IMR-90 (cell line): ENCODE data around the gene WWC1. TPM values are rescaled to one million over a fixed set of nuclear protein-coding genes. Genes with fewer than 3 reads are reported as not detected.

Experiments
- ATAC-seq: fragments of 200-7000 bp; cut with Tn5 transposase; 2 replicates; pipeline ENCODE4 v1.9.1; 2020; ENCODE audit warnings: low read depth, mild to moderate bottlenecking, moderate library complexity
- BruUV-seq: library from RNA; stranded (reverse); fragments of 400-500 nt; replicated peaks from 2 replicates; lab custom pipeline; 2021; lab: Mats Ljungman, UMichigan
- CTCF ChIA-PET: fragments of 300-600 bp; formaldehyde crosslinking; extraction: SDS; loops from one replicate; lab custom pipeline; 2021; ENCODE audit warnings: antibody characterized with exemption; lab: Yijun Ruan, JAX
- POLR2A ChIA-PET: fragments of 300-600 bp; sonication (Branson Sonifier 250); formaldehyde crosslinking; loops from one replicate; lab custom pipeline; 2022; ENCODE audit warnings: antibody characterized with exemption; ENCODE audit not compliant: unreplicated experiment; lab: Charles Lee
- DNase-seq: peaks from one replicate; pipeline ENCODE4 v3.0.0; 2013
- H2AFZ ChIP-seq: replicated peaks from 2 replicates; pipeline ENCODE3; 2013; ENCODE audit warnings: low read length, mild to moderate bottlenecking; ENCODE audit not compliant: poor library complexity
- H2AK5ac ChIP-seq: 2 replicates; pipeline ENCODE4 v1.6.1; 2013; ENCODE audit warnings: low read depth, low read length, inconsistent platforms
- H2AK9ac ChIP-seq: replicated peaks from 2 replicates; pipeline ENCODE3; 2013; ENCODE audit warnings: mild to moderate bottlenecking, low read depth, low read length, moderate library complexity; ENCODE audit not compliant: poor library complexity
- H2BK120ac ChIP-seq: 2 replicates; pipeline ENCODE4 v1.6.1; 2013; ENCODE audit warnings: low read depth, low read length, inconsistent platforms
- H2BK15ac ChIP-seq: 3 replicates; pipeline ENCODE4 v1.6.1; 2013; ENCODE audit warnings: low read depth, low read length, inconsistent platforms
- H2BK20ac ChIP-seq: 2 replicates; pipeline ENCODE4 v1.6.1; 2013; ENCODE audit warnings: low read depth, mild to moderate bottlenecking, inconsistent platforms, low read length, moderate library complexity
- H2BK5ac ChIP-seq: 2 replicates; pipeline ENCODE4 v1.6.1; 2013; ENCODE audit warnings: mild to moderate bottlenecking, low read depth, low read length, inconsistent platforms; ENCODE audit not compliant: poor library complexity, severe bottlenecking
- H3K14ac ChIP-seq: replicated peaks from 2 replicates; pipeline ENCODE4 v1.6.1; 2013; ENCODE audit warnings: low read depth, low read length, inconsistent platforms
- H3K18ac ChIP-seq: 2 replicates; pipeline ENCODE4 v1.6.1; 2013; ENCODE audit warnings: low read depth, low read length, control low read depth
- H3K23ac ChIP-seq: 2 replicates; pipeline ENCODE4 v1.6.1; 2013; ENCODE audit warnings: low read depth, low read length, inconsistent platforms
- H3K27ac ChIP-seq: 2 replicates; pipeline ENCODE4 v1.5.1; 2013; ENCODE audit warnings: mild to moderate bottlenecking, control low read depth, low read length; ENCODE audit not compliant: insufficient read depth
- H3K27me3 ChIP-seq: 2 replicates; pipeline ENCODE4 v1.6.1; 2013; ENCODE audit warnings: low read length; ENCODE audit not compliant: control insufficient read depth, insufficient read depth
- H3K36me3 ChIP-seq: 2 replicates; pipeline ENCODE4 v1.6.1; 2013; ENCODE audit warnings: low read length, mixed read lengths; ENCODE audit not compliant: control insufficient read depth, insufficient read depth
- H3K4ac ChIP-seq: 2 replicates; pipeline ENCODE4 v1.6.1; 2013; ENCODE audit warnings: low read depth, low read length, inconsistent platforms
- H3K4me1 ChIP-seq: 2 replicates; pipeline ENCODE4 v1.6.1; 2013; ENCODE audit warnings: low read length, mixed read lengths; ENCODE audit not compliant: control insufficient read depth, insufficient read depth
- H3K4me2 ChIP-seq: 2 replicates; pipeline ENCODE4 v1.6.1; 2013; ENCODE audit warnings: low read depth, mild to moderate bottlenecking, control low read depth, low read length, moderate library complexity
- H3K4me3 ChIP-seq: 2 replicates; pipeline ENCODE4 v1.5.1; 2013; ENCODE audit warnings: low read depth, mild to moderate bottlenecking, control low read depth, low read length, moderate library complexity; ENCODE audit not compliant: insufficient read depth
- H3K56ac ChIP-seq: 2 replicates; pipeline ENCODE4 v1.6.1; 2013; ENCODE audit warnings: low read length, inconsistent platforms; ENCODE audit not compliant: insufficient read depth; ENCODE audit errors: extremely low read depth
- H3K79me1 ChIP-seq, 2 experiments: 2 replicates each; pipeline ENCODE4 v1.6.1; 2013; ENCODE audit warnings: low read length in 2 of 2, inconsistent platforms in 1 of 2, low read depth in 1 of 2
- H3K9ac ChIP-seq: 2 replicates; pipeline ENCODE4 v1.6.1; 2013; ENCODE audit warnings: low read depth, low read length, control low read depth
- H3K9me1 ChIP-seq: 2 replicates; pipeline ENCODE4 v1.6.1; 2013; ENCODE audit warnings: low read length, inconsistent platforms; ENCODE audit not compliant: insufficient read depth
- H3K9me3 ChIP-seq: 2 replicates; pipeline ENCODE4 v1.6.1; 2013; ENCODE audit warnings: low read length; ENCODE audit not compliant: control insufficient read depth, insufficient read depth
- H4K20me1 ChIP-seq: 2 replicates; pipeline ENCODE4 v1.6.1; 2013; ENCODE audit warnings: low read length, inconsistent platforms; ENCODE audit not compliant: insufficient read depth
- H4K5ac ChIP-seq: 2 replicates; pipeline ENCODE4 v1.6.1; 2013; ENCODE audit warnings: mild to moderate bottlenecking, low read depth, low read length, control low read depth
- H4K8ac ChIP-seq, 2 experiments: 2 replicates each; pipeline ENCODE4 v1.6.1; 2013; ENCODE audit warnings: low read depth in 2 of 2, low read length in 2 of 2, control low read depth in 1 of 2, inconsistent platforms in 1 of 2
- H4K91ac ChIP-seq: 2 replicates; pipeline ENCODE4 v1.6.1; 2013; ENCODE audit warnings: low read depth, low read length, inconsistent platforms; ENCODE audit not compliant: insufficient read depth
- BHLHE40 ChIP-seq: fragments of 150-350 bp; IDR thresholded peaks from 2 replicates; pipeline ENCODE4 v1.6.1; 2016; ENCODE audit warnings: mild to moderate bottlenecking, low read depth, low read length
- FOS ChIP-seq: fragments of 150-350 bp; IDR thresholded peaks from 2 replicates; pipeline ENCODE4 v1.6.1; 2016; ENCODE audit warnings: low read depth, low read length
- MAFK ChIP-seq: IDR thresholded peaks from 2 replicates; pipeline ENCODE4 v1.6.1; 2012; ENCODE audit warnings: low read depth, low read length, improper control_type of control experiment
- MAZ ChIP-seq: IDR thresholded peaks from 2 replicates; pipeline ENCODE4 v1.6.1; 2012; ENCODE audit warnings: low read depth, mild to moderate bottlenecking, low read length, improper control_type of control experiment, moderate library complexity, borderline replicate concordance
- MXI1 ChIP-seq: IDR thresholded peaks from 2 replicates; pipeline ENCODE4 v1.6.1; 2012; ENCODE audit warnings: low read depth, mild to moderate bottlenecking, low read length, moderate library complexity, borderline replicate concordance
- NFE2L2 ChIP-seq: fragments of 150-350 bp; IDR thresholded peaks from 2 replicates; pipeline ENCODE4 v1.6.1; 2016; ENCODE audit warnings: low read depth, mild to moderate bottlenecking, low read length
- RAD21 ChIP-seq: IDR thresholded peaks from 2 replicates; pipeline ENCODE4 v1.6.1; 2012; ENCODE audit warnings: low read length, improper control_type of control experiment
- RCOR1 ChIP-seq: IDR thresholded peaks from 2 replicates; pipeline ENCODE4 v1.6.1; 2012; ENCODE audit warnings: mild to moderate bottlenecking, low read length, improper control_type of control experiment; ENCODE audit not compliant: insufficient replicate concordance
- RFX5 ChIP-seq: IDR thresholded peaks from 2 replicates; pipeline ENCODE4 v1.8.0; 2012; ENCODE audit warnings: low read depth, mild to moderate bottlenecking, low read length, moderate library complexity
- SMC3 ChIP-seq: fragments of 150-350 bp; IDR thresholded peaks from 2 replicates; pipeline ENCODE4 v1.6.1; 2016; ENCODE audit warnings: low read depth, mild to moderate bottlenecking, antibody characterized with exemption, low read length, moderate library complexity
- USF2 ChIP-seq: fragments of 150-350 bp; IDR thresholded peaks from 2 replicates; pipeline ENCODE4 v1.6.1; 2017; ENCODE audit warnings: mild to moderate bottlenecking, antibody characterized with exemption, low read length, low read depth
- WGBS, 2 experiments: methylation state at CpG; one replicate each; pipeline versions ENCODE4 v1.1.5 to v1.1.7; 2013; ENCODE audit warnings: missing lambda C conversion rate in 2 of 2; ENCODE audit not compliant: insufficient read length in 1 of 2; ENCODE audit errors: extremely low coverage in 2 of 2; 5-methylcytosine and 5-hydroxymethylcytosine counted together
- dilution Hi-C: fragments of 300-500 bp; cut with HindIII; formaldehyde crosslinking; loops from one replicate; pipeline ENCODE4 v1.14.3; 2018; ENCODE audit warnings: low sequenced_read_pairs; ENCODE audit not compliant: unreplicated experiment
- in situ Hi-C: fragments of 300-500 bp; cut with MboI; formaldehyde crosslinking; loops from 3 replicates; pipeline ENCODE4 v1.14.3; 2019; ENCODE audit warnings: low sequenced_read_pairs, inconsistent platforms, mixed read lengths
- intact Hi-C: fragments of 100-400 bp; cut with micrococcal nuclease; formaldehyde crosslinking; loops from 2 replicates; pipeline ENCODE4 v1.10.0; 2022
- polyA plus RNA-seq, 3 experiments: library from polyadenylated mRNA; depleted of rRNA; stranded (reverse); fragments of >200 nt; gene quantifications; 2 replicates each; pipeline ENCODE4 v1.2.3, GENCODE V29; 2012; ENCODE audit warnings: low replicate concordance in 1 of 3
- total RNA-seq: library from RNA; depleted of rRNA; stranded (reverse); fragments of >200 nt; gene quantifications from 2 replicates; pipeline ENCODE4 v1.2.3, GENCODE V29; 2012

WWC1 gene
- total and polyA plus RNA-seq, 2 of the 4 experiments (the other 2 are of a cell fraction): 9.1 to 10.3 TPM

- no peak overlapping the region for H2BK5ac ChIP-seq
- no peak overlapping the region for H3K18ac ChIP-seq
- dilution Hi-C loops: no loop called here
- ChIA-PET POLR2A (no interaction called here), CTCF (no interaction called here)
- H2BK120ac ChIP-seq: no peak overlapping the region
- H3K4me3 ChIP-seq: no peak overlapping the region
- H3K14ac ChIP-seq: no peak overlapping the region
- no peaks in the 10 kb centered on the region for H4K20me1 ChIP-seq
- H4K8ac ChIP-seq: no peak overlapping the region
- in situ Hi-C loops: loop anchor here (25.0 kb wide), 2 partner anchors 558 to 1033 kb away; no protein-coding TSS in a partner anchor
- no peak overlapping the region for H3K23ac ChIP-seq
- no peak overlapping the region for H4K5ac ChIP-seq
- H3K9me1 ChIP-seq: no peaks in the 10 kb centered on the region
- 0 out of 2 replicates have a peak, but pooled peaks cover 2% of the 10 kb centered on the region for H3K27me3 ChIP-seq
- H3K9me3 ChIP-seq: no peaks in the 10 kb centered on the region
- H2BK15ac ChIP-seq: no peak overlapping the region
- no TSS peak for BruUV-seq
- no peak overlapping the region for H2AK5ac ChIP-seq
- H3K27ac ChIP-seq: no peak overlapping the region
- no peak overlapping the region for H3K4ac ChIP-seq
- H3K36me3 ChIP-seq: no peaks in the 10 kb centered on the region
- no peaks in the 10 kb centered on the region for H3K79me1 ChIP-seq
- no peak overlapping the region for H2AFZ ChIP-seq
- no peak overlapping the region for H2BK20ac ChIP-seq
- intact Hi-C loops: no loop called here
- no peak overlapping the region for H2AK9ac ChIP-seq
- TF ChIP-seq BHLHE40: no peak
- TF ChIP-seq MAZ: no peak
- no peak for TF ChIP-seq MAFK
- no peak for TF ChIP-seq RCOR1
- no peak for TF ChIP-seq USF2
- no peak for TF ChIP-seq NFE2L2
- no peak for TF ChIP-seq MXI1
- TF ChIP-seq RFX5: no peak
- no peak for TF ChIP-seq SMC3
- TF ChIP-seq RAD21: no peak
- TF ChIP-seq FOS: no peak
- H3K56ac ChIP-seq: no peak overlapping the region
- H3K9ac ChIP-seq: no peak overlapping the region
- ATAC-seq (no peak), DNase-seq (no peak)
- WGBS, 2 experiments: no CpG with 5 or more reads among the region's 9 CpGs
- H3K4me2 ChIP-seq: no peak overlapping the region
- H3K4me1 ChIP-seq: no peaks in the 10 kb centered on the region
- H4K91ac ChIP-seq: no peak overlapping the region
Measured at GRCh38 chr5:168254013-168254693, 37.3 kb upstream of the WWC1 start.
